ENCODE measurements around the gene SRGAP3.

DNA sequence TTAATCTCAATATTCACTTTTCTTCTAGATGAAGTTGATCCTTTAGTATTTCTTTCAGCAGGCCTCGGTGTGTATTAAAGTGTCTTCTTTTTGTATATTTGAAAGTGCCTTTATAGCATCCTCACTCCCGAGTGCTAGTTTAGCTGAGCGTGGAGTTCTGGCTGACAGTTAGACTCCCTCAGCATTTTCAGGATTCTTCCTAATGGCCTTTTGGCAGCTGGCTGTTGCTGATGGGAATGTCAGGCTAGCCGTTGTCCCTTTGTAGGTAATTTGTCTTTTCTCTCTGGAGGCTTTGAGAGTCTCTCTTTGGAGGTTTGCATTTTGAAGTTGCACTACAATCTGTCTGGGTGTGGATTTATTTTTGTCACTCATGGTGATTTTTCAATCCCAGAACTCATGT lies 94.4 kb downstream of the SRGAP3 start:
- TF ChIP-seq, protein P1, sequence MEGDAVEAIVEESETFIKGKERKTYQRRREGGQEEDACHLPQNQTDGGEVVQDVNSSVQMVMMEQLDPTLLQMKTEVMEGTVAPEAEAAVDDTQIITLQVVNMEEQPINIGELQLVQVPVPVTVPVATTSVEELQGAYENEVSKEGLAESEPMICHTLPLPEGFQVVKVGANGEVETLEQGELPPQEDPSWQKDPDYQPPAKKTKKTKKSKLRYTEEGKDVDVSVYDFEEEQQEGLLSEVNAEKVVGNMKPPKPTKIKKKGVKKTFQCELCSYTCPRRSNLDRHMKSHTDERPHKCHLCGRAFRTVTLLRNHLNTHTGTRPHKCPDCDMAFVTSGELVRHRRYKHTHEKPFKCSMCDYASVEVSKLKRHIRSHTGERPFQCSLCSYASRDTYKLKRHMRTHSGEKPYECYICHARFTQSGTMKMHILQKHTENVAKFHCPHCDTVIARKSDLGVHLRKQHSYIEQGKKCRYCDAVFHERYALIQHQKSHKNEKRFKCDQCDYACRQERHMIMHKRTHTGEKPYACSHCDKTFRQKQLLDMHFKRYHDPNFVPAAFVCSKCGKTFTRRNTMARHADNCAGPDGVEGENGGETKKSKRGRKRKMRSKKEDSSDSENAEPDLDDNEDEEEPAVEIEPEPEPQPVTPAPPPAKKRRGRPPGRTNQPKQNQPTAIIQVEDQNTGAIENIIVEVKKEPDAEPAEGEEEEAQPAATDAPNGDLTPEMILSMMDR (IDR thresholded peaks at IDR 0.05) = no peak
- no peak for TF ChIP-seq POLR2A (IDR thresholded peaks at IDR 0.05)
